Large intestine (tissue), 12 donors: Measurements from ENCODE around the gene SNAPC1. TPM values are rescaled to one million over a fixed set of nuclear protein-coding genes. Genes with fewer than 3 reads are reported as not detected.

ENCODE experiments used
- DNase-seq, 2 donors: peaks; one replicate each; pipeline versions ENCODE4 v3.0.0 to v3.0.0-alpha.2; 2013
- H3K27ac ChIP-seq: one replicate; pipeline ENCODE4 v1.5.1; 2013; ENCODE audit warnings: low read length
- H3K27me3 ChIP-seq: 2 replicates; pipeline ENCODE4 v1.6.1; 2013; ENCODE audit warnings: low read length; ENCODE audit not compliant: control insufficient read depth, insufficient read depth
- H3K36me3 ChIP-seq: 2 replicates; pipeline ENCODE4 v1.6.1; 2013; ENCODE audit warnings: low read length; ENCODE audit not compliant: control insufficient read depth, insufficient read depth
- H3K4me1 ChIP-seq: one replicate; pipeline ENCODE4 v1.6.1; 2013; ENCODE audit warnings: low read length; ENCODE audit not compliant: control insufficient read depth, insufficient read depth
- H3K4me3 ChIP-seq: one replicate; pipeline ENCODE4 v1.5.1; 2013; ENCODE audit warnings: low read length
- H3K9me3 ChIP-seq: one replicate; pipeline ENCODE4 v1.6.1; 2013; ENCODE audit warnings: mild to moderate bottlenecking, low read depth, low read length, moderate library complexity; ENCODE audit not compliant: control insufficient read depth
- WGBS: methylation state at CpG from one replicate; pipeline ENCODE4 v1.1.5; 2013; ENCODE audit warnings: low lambda C conversion rate; ENCODE audit not compliant: insufficient coverage; 5-methylcytosine and 5-hydroxymethylcytosine counted together
- long read RNA-seq, 11 donors: transcript quantifications; one replicate each; lab custom pipeline, GENCODE V29; 2026
- polyA plus RNA-seq: library from polyadenylated mRNA; unstranded; fragments of 120-200 nt; gene quantifications from one replicate; pipeline ENCODE4 v1.2.1, GENCODE V29; 2013

SNAPC1 gene
- 5.6 TPM for polyA plus RNA-seq
- long read RNA-seq, donor 1, partial matches to known transcripts: 0 of 2 reads
- long read RNA-seq, donor 1, other reads (novel, unspliced or antisense): 0 of 2 reads
- long read RNA-seq, donor 2, partial matches to known transcripts: 0 of 1 reads
- long read RNA-seq, donor 2, other reads (novel, unspliced or antisense): 0 of 1 reads
- long read RNA-seq, donor 3: 0 reads
- long read RNA-seq, donor 4: 0 reads
- long read RNA-seq, donor 5, partial matches to known transcripts: 0 of 1 reads
- long read RNA-seq, donor 5, other reads (novel, unspliced or antisense): 0 of 1 reads
- long read RNA-seq, donor 6, partial matches to known transcripts: 0 of 1 reads
- long read RNA-seq, donor 6, other reads (novel, unspliced or antisense): 0 of 1 reads
- long read RNA-seq, donor 7: 0 reads
- long read RNA-seq, donor 8, partial matches to known transcripts: 0 of 2 reads
- long read RNA-seq, donor 8, other reads (novel, unspliced or antisense): 0 of 2 reads
- long read RNA-seq, donor 9: 0 reads
- long read RNA-seq, donor 10, partial matches to known transcripts: 0 of 4 reads
- long read RNA-seq, donor 10, other reads (novel, unspliced or antisense): 0 of 4 reads
- long read RNA-seq, donor 11, partial matches to known transcripts: 0 of 1 reads
- long read RNA-seq, donor 11, other reads (novel, unspliced or antisense): 0 of 1 reads

- H3K4me3 ChIP-seq: peak within 1 kb of the TSS; percentile 99
- WGBS: no CpG with 5 or more reads among the region's 49 CpGs
- H3K9me3 ChIP-seq: no peaks in the 10 kb centered on the region
- peaks cover 9% of the 10 kb centered on the region for H3K4me1 ChIP-seq
- H3K36me3 ChIP-seq: no peaks in the 10 kb centered on the region
- H3K27ac ChIP-seq: peak within 1 kb of the TSS; percentile 90
- H3K27me3 ChIP-seq: peaks cover 2% of the 10 kb centered on the region
- peak; percentile 98 for DNase-seq
Observed at GRCh38 chr14:61761959-61762786, at the start of gene SNAPC1. TSS of gene SNAPC1 (plus strand) at chr14:61762420. CDS start at chr14:61762461, 41 bp downstream.

DNA sequence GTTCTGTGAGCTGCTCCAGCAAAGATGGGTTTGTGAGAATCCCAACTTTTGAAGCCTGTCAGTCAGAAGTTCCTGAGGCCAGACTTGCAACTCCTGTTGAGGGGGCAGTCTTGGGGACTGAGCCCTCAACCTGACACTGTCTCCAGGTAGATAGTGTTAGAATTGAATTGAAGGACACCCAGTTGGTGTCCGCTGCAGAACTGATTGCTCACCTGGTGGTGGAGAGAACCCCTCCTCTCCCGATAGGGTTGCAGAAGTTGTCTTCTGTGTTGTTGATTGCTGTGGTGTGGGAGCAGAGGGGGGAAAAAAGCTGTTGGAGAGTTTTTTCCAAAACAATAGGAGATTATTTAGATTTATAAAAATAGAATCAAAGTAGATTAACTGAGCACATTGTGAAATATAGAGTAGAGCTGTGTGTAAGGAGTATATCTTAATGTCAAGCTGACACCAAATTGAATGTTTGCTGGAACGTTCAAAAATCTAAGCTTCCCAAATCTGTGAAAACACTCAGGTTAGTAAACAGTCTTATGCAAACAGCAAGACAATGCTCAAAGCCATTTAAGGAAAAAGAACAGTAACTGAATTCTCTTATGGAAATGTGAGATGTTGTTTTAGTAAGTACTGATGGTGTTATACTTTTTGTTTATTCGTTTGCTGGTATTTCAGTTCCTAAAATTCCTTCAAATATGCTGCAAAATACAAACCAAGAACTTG is 48.3 kb upstream of the SNAPC1 start:
- no CpG with 5 or more reads among the region's 4 CpGs for WGBS
- Histone ChIP-seq H3K9me3 (no peaks in the 10 kb centered on the region), H3K27me3 (no peaks in the 10 kb centered on the region), H3K4me1 (no peaks in the 10 kb centered on the region), H3K27ac (no peak overlapping the region), H3K4me3 (no peak overlapping the region), H3K36me3 (no peaks in the 10 kb centered on the region)
- no peak for DNase-seq

DNA sequence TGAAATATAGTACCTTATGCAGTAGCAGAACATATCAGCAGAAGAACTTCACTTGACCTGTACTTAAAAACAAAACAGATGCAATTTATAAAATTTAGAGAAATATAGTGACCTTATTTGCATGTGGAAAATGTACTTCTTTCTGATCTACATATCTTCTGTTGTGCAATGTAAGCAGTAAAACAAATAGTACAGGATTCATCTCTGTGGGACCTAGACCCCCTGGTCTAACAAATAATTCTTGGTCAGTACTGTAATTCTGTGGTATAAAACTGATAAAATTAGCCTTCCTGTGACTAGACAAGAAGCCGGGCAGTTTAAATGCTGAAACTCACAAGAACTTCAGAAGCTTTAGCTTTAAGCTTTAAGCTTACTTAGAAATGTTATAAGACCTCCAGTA is 45.3 kb upstream of the SNAPC1 start:
- Histone ChIP-seq H3K27ac (no peak overlapping the region), H3K4me3 (no peak overlapping the region), H3K9me3 (no peaks in the 10 kb centered on the region), H3K27me3 (no peaks in the 10 kb centered on the region), H3K36me3 (peaks cover 3% of the 10 kb centered on the region), H3K4me1 (no peaks in the 10 kb centered on the region)
- no peak for DNase-seq
- 80% methylated on average over 1 of the region's 1 CpG for WGBS

- WGBS: no CpG with 5 or more reads among the region's 2 CpGs
- Histone ChIP-seq H3K27me3 (no peaks in the 10 kb centered on the region), H3K9me3 (no peaks in the 10 kb centered on the region), H3K36me3 (peaks cover 9% of the 10 kb centered on the region), H3K4me3 (no peak overlapping the region), H3K27ac (no peak overlapping the region), H3K4me1 (no peaks in the 10 kb centered on the region)
- DNase-seq: no peak
Observed at GRCh38 chr14:61718039-61718438, 44.2 kb upstream of the SNAPC1 start.

DNA sequence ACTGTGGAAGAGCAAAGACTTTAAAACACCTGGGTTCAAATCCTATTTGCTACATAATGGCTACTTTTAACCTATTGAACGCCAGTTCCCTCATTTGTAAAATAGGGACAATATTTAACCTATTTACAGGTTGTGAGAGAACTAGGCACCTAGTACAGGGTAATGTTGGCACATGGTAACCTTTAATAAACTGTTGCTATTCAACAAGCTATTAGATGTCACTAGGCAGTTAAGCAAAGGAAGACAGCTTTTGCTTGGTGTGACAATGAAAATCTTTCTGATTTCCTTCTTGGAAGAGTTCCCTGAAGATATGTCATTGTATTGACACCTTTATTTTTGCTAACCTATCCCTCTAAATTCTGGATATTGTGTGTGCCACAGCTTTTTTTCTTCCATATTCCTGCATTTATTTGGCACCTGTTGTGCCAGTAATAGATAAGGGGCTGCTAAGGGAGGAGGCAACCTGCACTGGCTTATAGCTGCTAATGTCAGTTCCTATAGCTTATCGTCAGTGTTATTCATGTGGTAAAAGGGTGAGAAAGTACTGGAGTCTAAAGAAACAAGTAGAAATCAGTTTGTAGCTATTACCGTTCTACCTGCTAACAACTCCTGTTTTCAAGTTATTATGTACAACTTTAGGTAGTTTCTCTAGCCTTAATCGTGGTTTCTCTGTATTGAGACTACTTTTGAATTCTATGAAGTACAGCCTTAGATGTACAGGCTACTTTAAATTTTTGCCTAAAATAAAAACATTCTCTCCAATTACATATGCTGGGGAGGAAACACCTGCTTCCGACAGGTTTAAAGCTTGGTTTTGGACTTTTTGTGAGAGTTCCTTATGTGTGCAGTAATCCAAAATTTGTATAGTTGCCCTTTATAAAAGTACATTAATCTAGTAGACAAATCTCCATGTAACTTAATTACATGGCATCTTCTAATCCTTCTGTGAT is 42.6 kb upstream of the SNAPC1 start:
- Histone ChIP-seq H3K36me3 (peaks cover 15% of the 10 kb centered on the region), H3K9me3 (no peaks in the 10 kb centered on the region), H3K4me1 (no peaks in the 10 kb centered on the region), H3K27me3 (no peaks in the 10 kb centered on the region), H3K27ac (no peak overlapping the region), H3K4me3 (no peak overlapping the region)
- no peak for DNase-seq
- WGBS: 79% methylated on average over 2 of the region's 5 CpGs

GRCh38 chr14:61720294-61720661 is 41.9 kb upstream of the SNAPC1 start:
- Histone ChIP-seq H3K4me1 (no peaks in the 10 kb centered on the region), H3K27ac (no peak overlapping the region), H3K36me3 (peaks cover 17% of the 10 kb centered on the region), H3K9me3 (no peaks in the 10 kb centered on the region), H3K4me3 (no peak overlapping the region), H3K27me3 (no peaks in the 10 kb centered on the region)
- 75% methylated on average over 2 of the region's 9 CpGs for WGBS
- DNase-seq: no peak

DNA sequence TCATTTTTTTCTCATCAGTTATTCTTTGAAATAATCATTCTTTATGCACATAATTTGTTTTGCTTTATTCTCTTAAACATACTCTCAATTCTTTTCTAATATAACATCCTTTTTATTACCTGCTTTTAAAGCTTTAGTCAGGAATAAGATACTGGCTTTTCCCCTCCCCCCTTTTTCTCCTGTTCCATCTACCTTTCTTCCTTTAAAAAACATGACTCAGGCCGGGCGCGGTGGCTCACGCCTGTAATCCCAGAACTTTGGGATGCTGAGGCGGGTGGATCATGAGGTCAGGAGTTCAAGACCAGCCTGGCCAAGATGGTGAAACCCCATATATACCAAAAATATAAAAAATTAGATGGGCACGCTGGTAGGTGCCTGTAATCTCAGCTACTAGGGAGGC is 41.5 kb upstream of the SNAPC1 start:
- WGBS: 0% methylated on average over 1 of the region's 6 CpGs
- H3K27ac ChIP-seq: no peak overlapping the region
- no peaks in the 10 kb centered on the region for H3K4me1 ChIP-seq
- H3K4me3 ChIP-seq: no peak overlapping the region
- no peaks in the 10 kb centered on the region for H3K27me3 ChIP-seq
- no peak for DNase-seq
- H3K36me3 ChIP-seq: peaks cover 21% of the 10 kb centered on the region
- H3K9me3 ChIP-seq: no peaks in the 10 kb centered on the region

DNA sequence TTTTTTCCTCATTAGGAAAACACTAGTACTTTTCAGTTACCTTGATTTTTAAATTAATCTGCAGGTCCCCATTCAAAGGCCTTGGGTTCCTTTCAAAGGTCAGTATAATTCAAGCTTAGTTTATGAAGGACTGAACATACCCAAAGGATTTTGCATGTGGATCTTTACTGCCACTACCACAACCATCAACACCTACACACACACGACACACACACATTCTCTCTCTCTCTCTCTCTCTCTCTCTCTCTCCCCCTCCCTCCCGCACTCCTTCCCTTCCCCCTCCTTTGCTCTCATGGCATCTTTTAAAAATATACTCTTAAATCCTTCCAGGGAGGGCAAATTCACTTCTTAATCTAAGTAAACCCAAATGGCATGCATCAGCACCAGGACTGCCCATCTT is 38.1 kb upstream of the SNAPC1 start:
- WGBS: 100% methylated on average over 1 of the region's 2 CpGs
- no peaks in the 10 kb centered on the region for H3K9me3 ChIP-seq
- no peak for DNase-seq
- H3K27me3 ChIP-seq: no peaks in the 10 kb centered on the region
- peaks cover 41% of the 10 kb centered on the region for H3K36me3 ChIP-seq
- H3K4me1 ChIP-seq: no peaks in the 10 kb centered on the region
- no peak overlapping the region for H3K4me3 ChIP-seq
- H3K27ac ChIP-seq: no peak overlapping the region
